A549 (cell line): ENCODE data around the gene KIAA0825.

ENCODE experiments used
- CTCF ChIP-seq: fragments of >200 bp; sonication (Bioruptor Twin); formaldehyde crosslinking; IDR thresholded peaks from 3 replicates; pipeline ENCODE4 v1.5.1; 2016
- EP300 ChIP-seq, 2 experiments: fragments of >200 bp; sonication (Bioruptor Twin); formaldehyde crosslinking; IDR thresholded peaks; 2 replicates in 1 of 2; 3 replicates in 1 of 2; pipeline ENCODE4 v1.6.1; 2016 to 2017
- KDM1A ChIP-seq: fragments of 200-600 bp; sonication (generic); IDR thresholded peaks from 2 replicates; pipeline ENCODE4 v1.6.1; 2016; ENCODE audit warnings: low read depth, mild to moderate bottlenecking
- MAFK ChIP-seq: fragments of 450-650 bp; IDR thresholded peaks from 2 replicates; pipeline ENCODE4 v1.6.1; 2014; ENCODE audit not compliant: partially characterized antibody
- MAZ ChIP-seq: fragments of 150-350 bp; IDR thresholded peaks from 2 replicates; pipeline ENCODE4 v1.6.1; 2014; ENCODE audit warnings: antibody characterized with exemption, low read depth, low read length, borderline replicate concordance
- PBX3 ChIP-seq: IDR thresholded peaks from 2 replicates; pipeline ENCODE4 v1.6.1; 2012
- PHF8 ChIP-seq: fragments of 200-600 bp; sonication (generic); IDR thresholded peaks from 2 replicates; pipeline ENCODE4 v1.6.1; 2016; ENCODE audit warnings: low read depth, mild to moderate bottlenecking, antibody characterized with exemption, moderate library complexity, borderline replicate concordance
- POLR2A ChIP-seq: IDR thresholded peaks from 2 replicates; pipeline ENCODE4 v1.6.1; 2012; ENCODE audit warnings: mild to moderate bottlenecking, low read length
- RAD21 ChIP-seq, 2 experiments: fragments of >200 bp in 1 of 2; sonication (Bioruptor Twin) in 1 of 2; formaldehyde crosslinking in 1 of 2; IDR thresholded peaks in 1 of 2; conservative IDR thresholded peaks in 1 of 2; 2 replicates in 1 of 2; 3 replicates in 1 of 2; pipeline ENCODE4 v1.6.1; 2012 to 2018; ENCODE audit warnings: inconsistent platforms in 1 of 2
- RFX5 ChIP-seq: fragments of 450-650 bp; IDR thresholded peaks from 2 replicates; pipeline ENCODE4 v1.7.1; 2014; ENCODE audit warnings: antibody characterized with exemption, mild to moderate bottlenecking, moderate library complexity
- SMC3 ChIP-seq: fragments of >200 bp; sonication (Bioruptor Twin); formaldehyde crosslinking; IDR thresholded peaks from 3 replicates; pipeline ENCODE4 v1.6.1; 2018; ENCODE audit warnings: inconsistent platforms
- TF ChIP-seq, protein P1 (sequence below): fragments of 450-650 bp; IDR thresholded peaks from 2 replicates; pipeline ENCODE4 v1.6.1; 2014; ENCODE audit warnings: antibody characterized with exemption

- TF ChIP-seq KDM1A (no peak), PBX3 (no peak), CTCF (no peak), EP300 (IDR thresholded peaks at IDR 0.05) (no peak), RAD21 (conservative IDR thresholded peaks at IDR 0.05 in 1 of 2, IDR thresholded peaks at IDR 0.05 in 1 of 2) (no peak), SMC3 (no peak), POLR2A (no peak), RFX5 (no peak), PHF8 (no peak), MAFK (no peak), MAZ (no peak)
- TF ChIP-seq, protein P1, sequence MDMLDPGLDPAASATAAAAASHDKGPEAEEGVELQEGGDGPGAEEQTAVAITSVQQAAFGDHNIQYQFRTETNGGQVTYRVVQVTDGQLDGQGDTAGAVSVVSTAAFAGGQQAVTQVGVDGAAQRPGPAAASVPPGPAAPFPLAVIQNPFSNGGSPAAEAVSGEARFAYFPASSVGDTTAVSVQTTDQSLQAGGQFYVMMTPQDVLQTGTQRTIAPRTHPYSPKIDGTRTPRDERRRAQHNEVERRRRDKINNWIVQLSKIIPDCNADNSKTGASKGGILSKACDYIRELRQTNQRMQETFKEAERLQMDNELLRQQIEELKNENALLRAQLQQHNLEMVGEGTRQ, result no peak
These were observed 26.6 kb upstream of the KIAA0825 start for GRCh38 chr5:94645053-94645452.
